Spleen (tissue), 13 donors: ENCODE measurements around the gene KLHL21. TPM values are rescaled to one million over a fixed set of nuclear protein-coding genes. Genes with fewer than 3 reads are reported as not detected.

Experiments
- DNase-seq: peaks from one replicate; pipeline ENCODE4 v3.0.0-alpha.2; 2020
- H3K27ac ChIP-seq, 8 donors: fragments of 200-600 bp; sonication (generic) in 7 of 8; 1 replicate in 4 of 8; 2 replicates in 4 of 8; pipeline versions ENCODE4 v1.5.0 to v1.8.0; 2016 to 2021; ENCODE audit warnings: inconsistent platforms in 4 of 8, mild to moderate bottlenecking in 4 of 8, moderate library complexity in 1 of 8
- H3K27me3 ChIP-seq, 7 donors: fragments of 200-600 bp; sonication (generic) in 6 of 7; replicated peaks in 1 of 7; 1 replicate in 4 of 7; 2 replicates in 3 of 7; pipeline versions ENCODE4 v1.5.0 to v1.8.0; 2016 to 2021; ENCODE audit warnings: inconsistent platforms in 3 of 7, mild to moderate bottlenecking in 1 of 7
- H3K36me3 ChIP-seq, 6 donors: fragments of 200-600 bp; sonication (generic) in 5 of 6; 1 replicate in 4 of 6; 2 replicates in 2 of 6; pipeline versions ENCODE4 v1.5.0 to v1.8.0; 2016 to 2021; ENCODE audit warnings: inconsistent platforms in 2 of 6
- H3K4me1 ChIP-seq, 6 donors: fragments of 200-600 bp; sonication (generic) in 5 of 6; 1 replicate in 3 of 6; 2 replicates in 3 of 6; pipeline versions ENCODE4 v1.5.0 to v1.8.0; 2016 to 2021; ENCODE audit warnings: inconsistent platforms in 3 of 6
- H3K4me3 ChIP-seq, 8 donors: fragments of 200-600 bp; sonication (generic) in 7 of 8; 1 replicate in 4 of 8; 2 replicates in 4 of 8; pipeline versions ENCODE4 v1.5.0 to v1.8.0; 2016 to 2021; ENCODE audit warnings: inconsistent platforms in 4 of 8, mild to moderate bottlenecking in 4 of 8, moderate library complexity in 2 of 8
- H3K9me3 ChIP-seq, 8 donors: fragments of 200-600 bp; sonication (generic) in 7 of 8; 1 replicate in 4 of 8; 2 replicates in 4 of 8; pipeline versions ENCODE4 v1.5.0 to v1.8.0; 2016 to 2021; ENCODE audit warnings: inconsistent platforms in 4 of 8
- POLR2A ChIP-seq, 3 donors: fragments of 450-650 bp; IDR thresholded peaks; one replicate each; pipeline ENCODE4 v1.5.1; 2017; ENCODE audit warnings: antibody characterized with exemption in 3 of 3, mild to moderate bottlenecking in 1 of 3
- POLR2AphosphoS5 ChIP-seq, 3 donors: sonication (generic); formaldehyde crosslinking; IDR thresholded peaks; one replicate each; pipeline ENCODE4 v1.5.1; 2017; ENCODE audit warnings: antibody characterized with exemption in 3 of 3
- WGBS, 5 donors: extraction: QIAGEN DNeasy Blood & Tissue Kit in 3 of 5; methylation state at CpG; one replicate each; pipeline versions ENCODE4 v1.1.5 to v1.1.7; 2013 to 2018; 5-methylcytosine and 5-hydroxymethylcytosine counted together
- intact Hi-C: fragments of 100-400 bp; cut with DNase I; formaldehyde crosslinking; loops from one replicate; pipeline ENCODE4 v1.15.0; 2023; ENCODE audit warnings: low total_unique reads
- long read RNA-seq, 2 donors: transcript quantifications; one replicate each; lab custom pipeline, GENCODE V29; 2026
- polyA plus RNA-seq, 3 donors: library from polyadenylated mRNA; stranded (reverse); fragments of 200-250 nt; gene quantifications; one replicate each; pipeline ENCODE4 v1.2.1, GENCODE V29; 2013
- total RNA-seq, 7 donors: library from RNA; depleted of rRNA in 3 of 7; stranded (reverse); fragments of >200 nt in 3 of 7; fragmentation: NEBNext Ultra II Directional in 4 of 7; extraction: Animal tissue kit (Norgen Biotek cat#: 25700) in 4 of 7; gene quantifications; one replicate each; pipeline versions ENCODE4 v1.1.0 to v1.2.1, GENCODE V29; 2016 to 2021
- TF ChIP-seq, protein P1 (sequence below), 11 experiments: fragments of 200-600 bp in 7 of 11; fragments of 450-650 bp in 4 of 11; sonication (generic) in 4 of 11; IDR thresholded peaks in 8 of 11; conservative IDR thresholded peaks in 3 of 11; 1 replicate in 7 of 11; 2 replicates in 4 of 11; pipeline versions ENCODE4 v1.4.0 to v1.8.0; 2016 to 2021; ENCODE audit warnings: antibody characterized with exemption in 11 of 11, inconsistent platforms in 4 of 11, mild to moderate bottlenecking in 1 of 11
- donor health status: healthy with polysubstance abuse.
- donor health status: DM: no; HTN: no; CAD: no; lungs with moderate emphysema.
- donor health status: DM: no; HTN: no; CAD: no.
- donor health status: Bipolar disorder and iron deficiency.
- donor health status: healthy.
- donor health status: DM: no; HTN: no; CAD: no.
- donor health status: DM: yes; HTN: yes; CAD: no.

KLHL21 gene
- total RNA-seq (10 to 100 TPM; 18.5 to 41.5 (median 29.4) TPM), polyA plus RNA-seq (10 to 100 TPM in 1 of 3 donors, 1 to 10 TPM in 2; 5.0 to 12.0 (median 6.2) TPM)
- long read RNA-seq, donor 1, full-length matches to known transcripts, result 1 of 13 reads
- long read RNA-seq, donor 1, partial matches to known transcripts, result 12 of 13 reads
- long read RNA-seq, donor 1, other reads (novel, unspliced or antisense), result 0 of 13 reads
- long read RNA-seq, donor 2, full-length matches to known transcripts, result 1 of 1 reads
- long read RNA-seq, donor 2, partial matches to known transcripts, result 0 of 1 reads
- long read RNA-seq, donor 2, other reads (novel, unspliced or antisense), result 0 of 1 reads

GRCh38 chr1:6602669-6603237, at the start of gene KLHL21:
TSS of gene KLHL21 (minus strand) at chr1:6602869. CDS start at chr1:6602817, 52 bp downstream.
- 0 to 1% (median 0%) methylated on average over 11 to 84 of the region's 84 CpGs for WGBS, 5 donors
- intact Hi-C loops, result no loop called here
- H3K9me3 ChIP-seq, result no peaks in the 10 kb centered on the region
- H3K27ac ChIP-seq, result peak within 1 kb of the TSS; percentile 97 to 99 (median 99)
- peak within 1 kb of the TSS; percentile 90 to 100 (median 99) for H3K4me3 ChIP-seq
- no peaks in the 10 kb centered on the region for H3K27me3 ChIP-seq
- peaks cover 23 to 63% (median 50%) of the 10 kb centered on the region in 6 donors for H3K4me1 ChIP-seq
- TF ChIP-seq POLR2A (IDR thresholded peaks at IDR 0.05) (peak; percentile 38 to 73 (median 72)), POLR2AphosphoS5 (IDR thresholded peaks at IDR 0.05) (peak; percentile 95 to 96 (median 95))
- TF ChIP-seq, protein P1, sequence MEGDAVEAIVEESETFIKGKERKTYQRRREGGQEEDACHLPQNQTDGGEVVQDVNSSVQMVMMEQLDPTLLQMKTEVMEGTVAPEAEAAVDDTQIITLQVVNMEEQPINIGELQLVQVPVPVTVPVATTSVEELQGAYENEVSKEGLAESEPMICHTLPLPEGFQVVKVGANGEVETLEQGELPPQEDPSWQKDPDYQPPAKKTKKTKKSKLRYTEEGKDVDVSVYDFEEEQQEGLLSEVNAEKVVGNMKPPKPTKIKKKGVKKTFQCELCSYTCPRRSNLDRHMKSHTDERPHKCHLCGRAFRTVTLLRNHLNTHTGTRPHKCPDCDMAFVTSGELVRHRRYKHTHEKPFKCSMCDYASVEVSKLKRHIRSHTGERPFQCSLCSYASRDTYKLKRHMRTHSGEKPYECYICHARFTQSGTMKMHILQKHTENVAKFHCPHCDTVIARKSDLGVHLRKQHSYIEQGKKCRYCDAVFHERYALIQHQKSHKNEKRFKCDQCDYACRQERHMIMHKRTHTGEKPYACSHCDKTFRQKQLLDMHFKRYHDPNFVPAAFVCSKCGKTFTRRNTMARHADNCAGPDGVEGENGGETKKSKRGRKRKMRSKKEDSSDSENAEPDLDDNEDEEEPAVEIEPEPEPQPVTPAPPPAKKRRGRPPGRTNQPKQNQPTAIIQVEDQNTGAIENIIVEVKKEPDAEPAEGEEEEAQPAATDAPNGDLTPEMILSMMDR (IDR thresholded peaks at IDR 0.05 in 8 of 11, conservative IDR thresholded peaks at IDR 0.05 in 3 of 11), result peak in 2 of 11 experiments; percentile 11 to 28
- DNase-seq, result peak; percentile 97
- H3K36me3 ChIP-seq, result peaks cover 4 to 18% (median 13%) of the 10 kb centered on the region in 6 donors

GRCh38 chr1:6651909-6652308, 49.2 kb upstream of the KLHL21 start:
- 90 to 94% (median 93%) methylated on average over 17 of the region's 17 CpGs for WGBS, 5 donors
- intact Hi-C loops, result no loop called here

GRCh38 chr1:6648556-6648955, 45.9 kb upstream of the KLHL21 start:
- peaks cover 0 to 83% (median 51%) of the 10 kb centered on the region in 6 donors for H3K36me3 ChIP-seq
- 83 to 95% (median 94%) methylated on average over 6 of the region's 6 CpGs for WGBS, 5 donors
- intact Hi-C loops, result loop anchor here (5.0 kb wide), 1 partner anchor 161 kb away; no protein-coding TSS in a partner anchor

More at GRCh38 chr1:6651909-6652308, 49.2 kb upstream of the KLHL21 start:
- no peak for TF ChIP-seq POLR2A (IDR thresholded peaks at IDR 0.05)
- peaks cover 0 to 78% (median 33%) of the 10 kb centered on the region in 6 donors for H3K36me3 ChIP-seq
- no peak overlapping the region for H3K27ac ChIP-seq
- no peaks in the 10 kb centered on the region for H3K27me3 ChIP-seq
- peak; percentile 61 for DNase-seq
- H3K4me1 ChIP-seq, result peaks cover 0 to 12% (median 3%) of the 10 kb centered on the region in 6 donors
- H3K9me3 ChIP-seq, result no peaks in the 10 kb centered on the region
- H3K4me3 ChIP-seq, result no peak overlapping the region

DNA sequence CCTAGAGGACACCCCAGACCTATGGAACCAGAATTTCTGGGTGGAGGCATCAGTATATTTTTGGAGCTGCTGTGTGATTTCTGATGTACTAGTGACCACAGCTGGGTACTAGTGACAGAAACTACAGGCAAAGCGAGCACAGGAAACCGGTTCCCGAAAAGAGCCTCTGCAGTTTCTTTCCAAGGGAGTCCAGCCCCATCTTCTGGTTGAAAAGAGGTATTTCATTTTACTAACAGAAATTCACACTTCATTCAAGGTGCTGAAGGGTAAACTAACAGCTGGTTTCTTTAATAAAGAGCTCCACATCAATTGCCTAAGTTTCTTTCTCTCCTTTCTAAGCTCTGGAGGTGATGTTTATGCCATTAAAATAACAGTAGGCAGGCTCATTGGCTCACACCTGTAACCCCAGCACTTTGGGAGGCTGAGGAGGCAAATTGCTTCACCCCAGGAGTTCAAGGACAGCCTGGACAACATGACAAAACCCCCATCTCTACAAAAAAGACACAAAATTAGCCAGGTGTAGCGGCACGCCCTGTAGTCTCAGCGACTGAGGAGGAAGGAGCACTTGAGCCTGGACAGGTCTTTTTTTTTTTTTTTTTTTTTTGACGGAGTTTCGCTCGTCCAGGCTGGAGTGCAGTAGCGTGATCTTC, 44.0 kb upstream of the KLHL21 start:
- no peak for DNase-seq
- Histone ChIP-seq H3K9me3 (no peaks in the 10 kb centered on the region), H3K27me3 (no peaks in the 10 kb centered on the region), H3K4me1 (peaks cover 0 to 8% (median 0%) of the 10 kb centered on the region in 6 donors), H3K4me3 (no peak overlapping the region), H3K36me3 (peaks cover 0 to 83% (median 46%) of the 10 kb centered on the region in 6 donors), H3K27ac (no peak overlapping the region)
- WGBS, 5 donors, result 58 to 66% (median 66%) methylated on average over 10 of the region's 10 CpGs
- intact Hi-C loops, result loop anchor here (5.0 kb wide), 1 partner anchor 159 kb away; no protein-coding TSS in a partner anchor
- no peak for TF ChIP-seq POLR2AphosphoS5 (IDR thresholded peaks at IDR 0.05)
- TF ChIP-seq, protein P1 (IDR thresholded peaks at IDR 0.05 in 8 of 11, conservative IDR thresholded peaks at IDR 0.05 in 3 of 11), result peak in 9 of 11 experiments; percentile 47 to 69 (median 57)

More at GRCh38 chr1:6648556-6648955, 45.9 kb upstream of the KLHL21 start:
- no peaks in the 10 kb centered on the region for H3K27me3 ChIP-seq
- no peak overlapping the region for H3K27ac ChIP-seq
- no peaks in the 10 kb centered on the region for H3K9me3 ChIP-seq
- no peak overlapping the region for H3K4me3 ChIP-seq
- DNase-seq, result no peak
- TF ChIP-seq POLR2A (IDR thresholded peaks at IDR 0.05), result no peak
- no peak for TF ChIP-seq POLR2AphosphoS5 (IDR thresholded peaks at IDR 0.05)
- TF ChIP-seq, protein P1 (IDR thresholded peaks at IDR 0.05 in 8 of 11, conservative IDR thresholded peaks at IDR 0.05 in 3 of 11), result no peak
- H3K4me1 ChIP-seq, result peaks cover 0 to 19% (median 4%) of the 10 kb centered on the region in 6 donors
